Measurements from ENCODE around the gene FAM83C. TPM values are rescaled to one million over a fixed set of nuclear protein-coding genes. Genes with fewer than 3 reads are reported as not detected.
A peak's percentile ranks its signal among the peaks of the same experiment; 100 is the strongest.

FAM83C gene
- total RNA-seq, 1 experiment from 2014 or later: not detected

- ChIA-PET CTCF (interaction anchor here (0.6 to 4.6 kb wide), 3 partner anchors 12 to 129 kb away, joined by 3 to 25 read pairs (median 4); no protein-coding TSS in a partner anchor), POLR2A (no interaction called here)
- no peak overlapping the region for H3K27ac Mint-ChIP-seq
- no peaks in the 10 kb centered on the region for H3K36me3 Mint-ChIP-seq
- H3K4me3 Mint-ChIP-seq: no peak overlapping the region
- ATAC-seq: no peak
- TF ChIP-seq EMX1 (CRISPR knock-in tag; IDR thresholded peaks at IDR 0.05) (no peak), MXD4 (CRISPR knock-in tag; IDR thresholded peaks at IDR 0.05; ENCODE audit: borderline replicate concordance) (no peak)
- no peak for DNase-seq (ENCODE audit: low spot score)
- H3K4me1 Mint-ChIP-seq: peaks cover 5% of the 10 kb centered on the region; the same call in 1 of the 2 replicates
- H3K27me3 Mint-ChIP-seq (ENCODE audit: low read depth): peaks cover 4% of the 10 kb centered on the region
- H3K9me3 Mint-ChIP-seq: no peaks in the 10 kb centered on the region
These were observed 6.0 kb upstream of the FAM83C start for GRCh38 chr20:35298264-35298663.

GRCh38 chr20:35297740-35298139, 5.5 kb upstream of the FAM83C start:
- ATAC-seq: no peak
- peaks cover 4% of the 10 kb centered on the region for H3K27me3 Mint-ChIP-seq (ENCODE audit: low read depth)
- POLR2A ChIA-PET: no interaction called here
- H3K4me1 Mint-ChIP-seq: peaks cover 5% of the 10 kb centered on the region; the same call in 1 of the 2 replicates
- TF ChIP-seq NFE2L1 (CRISPR knock-in tag; IDR thresholded peaks at IDR 0.05) (no peak), ZMAT4 (CRISPR knock-in tag; IDR thresholded peaks at IDR 0.05) (no peak), ETV6 (CRISPR knock-in tag; IDR thresholded peaks at IDR 0.05) (no peak), JUN (CRISPR knock-in tag; IDR thresholded peaks at IDR 0.05) (no peak), FOXK1 (CRISPR knock-in tag; IDR thresholded peaks at IDR 0.05) (no peak), CTCF (IDR thresholded peaks at IDR 0.05) (no peak), JAZF1 (CRISPR knock-in tag; IDR thresholded peaks at IDR 0.05) (no peak), ZNF232 (CRISPR knock-in tag; IDR thresholded peaks at IDR 0.05) (no peak), NFATC4 (CRISPR knock-in tag; IDR thresholded peaks at IDR 0.05) (no peak), OVOL2 (CRISPR knock-in tag; IDR thresholded peaks at IDR 0.05; ENCODE audit: borderline replicate concordance) (no peak), CBFB (CRISPR knock-in tag; IDR thresholded peaks at IDR 0.05; ENCODE audit: low read depth) (no peak), SOX15 (CRISPR knock-in tag; IDR thresholded peaks at IDR 0.05) (no peak), NR3C1 (CRISPR knock-in tag; conservative IDR thresholded peaks at IDR 0.05; ENCODE audit: low read depth) (no peak)
- DNase-seq (ENCODE audit: low spot score): no peak
- CTCF ChIA-PET: interaction anchor here (1.0 to 4.6 kb wide), 5 partner anchors 9 to 142 kb away, joined by 3 to 25 read pairs (median 5); partner anchors contain the start of gene EIF6
- H3K9me3 Mint-ChIP-seq: no peaks in the 10 kb centered on the region
- H3K36me3 Mint-ChIP-seq: no peaks in the 10 kb centered on the region
- H3K27ac Mint-ChIP-seq: no peak overlapping the region
- H3K4me3 Mint-ChIP-seq: no peak overlapping the region

- TF ChIP-seq MYBL2 (CRISPR knock-in tag; IDR thresholded peaks at IDR 0.05) (no peak), ATF3 (CRISPR knock-in tag; conservative IDR thresholded peaks at IDR 0.05) (no peak), ZMAT4 (CRISPR knock-in tag; IDR thresholded peaks at IDR 0.05) (no peak), JAZF1 (CRISPR knock-in tag; IDR thresholded peaks at IDR 0.05) (no peak), NFYB (CRISPR knock-in tag; conservative IDR thresholded peaks at IDR 0.05; ENCODE audit: low read depth) (no peak), FOXK1 (CRISPR knock-in tag; IDR thresholded peaks at IDR 0.05) (no peak), ZNF671 (CRISPR knock-in tag; IDR thresholded peaks at IDR 0.05) (no peak), AFF4 (CRISPR knock-in tag; IDR thresholded peaks at IDR 0.05; ENCODE audit: borderline replicate concordance) (no peak)
- Mint-ChIP-seq H3K4me3 (no peak overlapping the region), H3K36me3 (no peaks in the 10 kb centered on the region), H3K4me1 (peaks cover 5% of the 10 kb centered on the region; the same call in 1 of the 2 replicates), H3K9me3 (no peaks in the 10 kb centered on the region), H3K27ac (no peak overlapping the region; the same call in 1 of the 2 replicates), H3K27me3 (ENCODE audit: low read depth) (peaks cover 4% of the 10 kb centered on the region)
- no peak for DNase-seq (ENCODE audit: low spot score)
- ChIA-PET CTCF (interaction anchor here (0.9 to 4.6 kb wide), 7 partner anchors 9 to 201 kb away, joined by 3 to 25 read pairs (median 4); partner anchors contain the start of gene EIF6), POLR2A (no interaction called here)
- peak; percentile 43 for ATAC-seq
These were observed 4.9 kb upstream of the FAM83C start for GRCh38 chr20:35297155-35297554.
